Bronchial epithelial cell (primary cell): ENCODE data around the gene KLKB1. TPM values are rescaled to one million over a fixed set of nuclear protein-coding genes. Genes with fewer than 3 reads are reported as not detected.
"Not testable (repeated sequence)": the region's sequence is repeated elsewhere in the genome, so short reads cannot be mapped to it uniquely, and the experiment has no call there.

Experiments
- DNase-seq: peaks from one replicate; pipeline ENCODE4 v3.0.0-alpha.2; 2010; ENCODE audit warnings: low read depth
- FAIRE-seq: peaks from 2 replicates; lab custom pipeline; 2011; peaks lifted over from hg19 to GRCh38; lab: Jason Lieb, UNC
- H3K27me3 ChIP-seq: 2 replicates; pipeline ENCODE4 v1.5.1; 2011; ENCODE audit warnings: low read length; ENCODE audit not compliant: control insufficient read depth, insufficient read depth
- H3K36me3 ChIP-seq: 2 replicates; pipeline ENCODE4 v1.5.1; 2011; ENCODE audit warnings: low read length; ENCODE audit not compliant: control insufficient read depth, insufficient read depth
- H3K4me3 ChIP-seq: 2 replicates; pipeline ENCODE4 v1.5.1; 2011; ENCODE audit warnings: mild to moderate bottlenecking, low read depth, low read length, control low read depth
- total RNA-seq: library from RNA; depleted of rRNA; stranded (reverse); fragments of >200 nt; gene quantifications from 2 replicates; pipeline ENCODE4 v1.2.1, GENCODE V29; 2014
- TF ChIP-seq, protein P1 (sequence below): IDR thresholded peaks from 2 replicates; pipeline ENCODE4 v1.5.1; 2011; ENCODE audit warnings: mild to moderate bottlenecking, moderate library complexity, low read length, control low read depth, inconsistent platforms; ENCODE audit not compliant: insufficient read depth, severe bottlenecking

Gene KLKB1
- total RNA-seq, 1 donor from 2014 or later, result not detected

DNA sequence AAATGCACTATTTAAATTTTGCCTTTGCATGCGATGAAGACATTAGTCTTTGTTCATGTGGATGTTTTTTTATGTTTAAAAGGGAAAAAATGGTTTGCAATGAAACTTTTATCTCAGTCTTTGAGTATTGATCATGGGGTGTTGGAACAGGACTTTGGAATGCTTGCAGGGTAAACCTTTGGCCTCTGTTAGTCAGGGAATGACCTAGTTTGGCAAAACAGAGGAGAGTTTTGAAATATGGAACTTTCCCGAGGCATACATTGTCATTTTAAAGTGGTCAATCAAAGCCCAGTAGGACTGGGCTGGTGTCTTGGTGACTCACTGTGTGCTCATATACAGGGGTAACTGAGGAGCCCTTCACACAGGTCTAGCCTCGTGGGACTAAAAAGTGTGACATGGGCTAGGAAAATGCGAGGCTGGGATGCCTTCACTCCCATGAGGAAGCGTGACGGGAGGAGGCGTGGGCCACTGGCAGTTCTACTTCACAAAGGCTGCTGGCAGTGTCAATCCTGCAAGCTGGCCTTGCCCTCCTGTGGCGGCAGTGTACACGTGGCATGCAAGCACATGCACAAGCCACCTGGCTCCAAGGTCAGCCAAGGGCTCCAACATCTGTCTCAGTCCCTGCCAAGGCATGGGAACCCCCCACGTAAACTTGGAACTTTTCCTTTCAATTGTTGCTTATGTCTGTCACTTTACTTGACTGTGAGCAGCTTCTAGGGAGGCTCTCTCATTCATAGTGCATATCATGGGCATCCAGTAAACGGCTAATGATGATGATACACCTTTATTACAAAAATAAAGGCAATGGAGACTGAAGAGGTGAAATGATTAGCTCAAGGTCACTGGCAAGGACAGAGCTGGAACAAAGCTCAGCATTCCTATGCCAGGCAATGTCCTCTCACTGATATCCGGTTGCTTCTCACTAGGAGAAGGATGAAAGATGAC lies 33.5 kb downstream of the KLKB1 start:
- FAIRE-seq (no peak), DNase-seq (peak; percentile 22)
- H3K4me3 ChIP-seq, result no peak overlapping the region
- H3K27me3 ChIP-seq, result no peaks in the 10 kb centered on the region
- TF ChIP-seq, protein P1, sequence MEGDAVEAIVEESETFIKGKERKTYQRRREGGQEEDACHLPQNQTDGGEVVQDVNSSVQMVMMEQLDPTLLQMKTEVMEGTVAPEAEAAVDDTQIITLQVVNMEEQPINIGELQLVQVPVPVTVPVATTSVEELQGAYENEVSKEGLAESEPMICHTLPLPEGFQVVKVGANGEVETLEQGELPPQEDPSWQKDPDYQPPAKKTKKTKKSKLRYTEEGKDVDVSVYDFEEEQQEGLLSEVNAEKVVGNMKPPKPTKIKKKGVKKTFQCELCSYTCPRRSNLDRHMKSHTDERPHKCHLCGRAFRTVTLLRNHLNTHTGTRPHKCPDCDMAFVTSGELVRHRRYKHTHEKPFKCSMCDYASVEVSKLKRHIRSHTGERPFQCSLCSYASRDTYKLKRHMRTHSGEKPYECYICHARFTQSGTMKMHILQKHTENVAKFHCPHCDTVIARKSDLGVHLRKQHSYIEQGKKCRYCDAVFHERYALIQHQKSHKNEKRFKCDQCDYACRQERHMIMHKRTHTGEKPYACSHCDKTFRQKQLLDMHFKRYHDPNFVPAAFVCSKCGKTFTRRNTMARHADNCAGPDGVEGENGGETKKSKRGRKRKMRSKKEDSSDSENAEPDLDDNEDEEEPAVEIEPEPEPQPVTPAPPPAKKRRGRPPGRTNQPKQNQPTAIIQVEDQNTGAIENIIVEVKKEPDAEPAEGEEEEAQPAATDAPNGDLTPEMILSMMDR, result no peak
- no peaks in the 10 kb centered on the region for H3K36me3 ChIP-seq

DNA sequence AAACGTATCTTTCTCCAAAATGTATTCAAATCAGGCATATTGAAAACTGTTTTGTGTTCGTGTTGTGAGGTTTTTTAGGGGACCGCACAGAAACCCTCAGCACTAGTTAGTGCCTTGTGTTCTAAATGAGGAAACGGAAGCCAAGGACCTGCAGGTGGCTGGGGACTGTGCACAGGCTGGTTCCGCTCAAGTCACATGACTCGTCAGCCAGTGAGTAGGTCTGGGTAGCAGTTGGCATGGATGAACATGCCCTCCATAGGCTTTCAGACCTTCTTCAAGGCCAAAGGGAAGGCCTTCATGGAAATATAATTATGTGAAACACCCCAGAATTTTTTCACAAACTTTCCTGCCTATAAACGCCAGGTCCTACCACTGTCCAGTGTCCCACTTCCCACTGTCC lies 37.4 kb downstream of the KLKB1 start:
- DNase-seq, result no peak
- TF ChIP-seq, protein P1, result no peak
- no peaks in the 10 kb centered on the region for H3K36me3 ChIP-seq
- no peaks in the 10 kb centered on the region for H3K27me3 ChIP-seq
- H3K4me3 ChIP-seq, result no peak overlapping the region
- FAIRE-seq, result no peak

DNA sequence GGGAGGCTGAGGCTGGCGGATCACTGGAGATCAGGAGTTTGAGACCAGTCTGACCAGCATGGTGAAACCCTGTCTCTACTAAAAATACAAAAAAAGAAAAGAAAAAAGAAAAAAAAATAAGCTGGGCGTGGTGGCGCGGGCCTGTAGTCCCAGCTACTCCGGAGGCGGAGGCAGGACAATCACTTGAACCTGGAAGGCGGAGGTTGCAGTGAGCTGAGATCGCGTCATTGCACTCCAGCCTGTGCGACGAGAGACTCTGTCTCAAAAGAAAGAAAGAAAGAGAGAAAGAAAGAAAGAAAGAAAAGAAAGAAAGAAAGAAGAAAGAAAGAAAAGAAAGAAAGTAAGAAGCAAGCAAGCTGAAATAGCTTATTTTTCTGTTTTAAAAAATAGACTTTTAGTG lies 37.9 kb downstream of the KLKB1 start:
- not testable (repeated sequence) for DNase-seq, FAIRE-seq, H3K36me3 ChIP-seq, H3K27me3 ChIP-seq, H3K4me3 ChIP-seq

DNA sequence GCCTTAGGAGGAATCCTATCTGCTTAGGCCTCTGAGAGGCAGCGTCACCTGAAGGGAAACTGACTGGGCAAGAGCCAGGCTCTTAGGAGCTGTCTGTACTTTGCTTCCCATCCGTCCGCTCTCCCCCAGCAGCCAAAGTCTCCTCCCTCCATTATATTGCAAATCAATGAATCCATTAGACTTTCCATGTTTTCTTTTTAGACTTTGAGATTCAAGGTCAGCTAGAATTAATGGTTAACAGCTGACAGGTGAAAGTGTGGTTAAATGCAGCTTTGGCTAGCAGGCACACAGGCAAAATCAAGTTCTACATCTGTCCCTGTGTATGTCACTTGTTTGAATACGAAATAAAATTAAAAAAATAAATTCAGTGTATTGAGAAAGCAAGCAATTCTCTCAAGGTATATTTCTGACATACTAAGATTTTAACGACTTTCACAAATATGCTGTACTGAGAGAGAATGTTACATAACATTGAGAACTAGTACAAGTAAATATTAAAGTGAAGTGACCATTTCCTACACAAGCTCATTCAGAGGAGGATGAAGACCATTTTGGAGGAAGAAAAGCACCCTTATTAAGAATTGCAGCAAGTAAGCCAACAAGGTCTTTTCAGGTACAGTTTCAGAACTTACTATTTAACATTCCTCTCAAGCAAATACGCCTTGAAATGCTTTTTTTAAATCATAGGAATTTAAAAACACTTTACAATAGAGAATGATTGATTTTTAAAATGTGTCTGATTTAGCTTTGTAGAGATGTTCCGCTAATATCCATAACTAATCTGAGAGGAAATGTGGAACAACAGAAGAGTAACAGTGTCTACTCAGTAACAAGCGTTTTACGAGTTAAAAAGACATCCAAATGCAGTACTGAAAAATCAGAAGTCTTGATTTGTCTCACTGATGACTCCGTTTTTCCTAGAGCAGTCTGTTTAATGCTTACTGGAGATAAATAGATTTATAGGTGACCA lies 38.7 kb downstream of the KLKB1 start, which contains the start of gene F11:
Gene F11, plus strand, starts transcription at position 507 of the 970 bp plus-strand sequence. CDS start 948 bp downstream, outside the sequence.
- TF ChIP-seq, protein P1, result no peak
- H3K27me3 ChIP-seq, result no peaks in the 10 kb centered on the region
- no peak within 1 kb of the TSS for H3K4me3 ChIP-seq
- DNase-seq (no peak), FAIRE-seq (no peak)
- H3K36me3 ChIP-seq, result no peaks in the 10 kb centered on the region

DNA sequence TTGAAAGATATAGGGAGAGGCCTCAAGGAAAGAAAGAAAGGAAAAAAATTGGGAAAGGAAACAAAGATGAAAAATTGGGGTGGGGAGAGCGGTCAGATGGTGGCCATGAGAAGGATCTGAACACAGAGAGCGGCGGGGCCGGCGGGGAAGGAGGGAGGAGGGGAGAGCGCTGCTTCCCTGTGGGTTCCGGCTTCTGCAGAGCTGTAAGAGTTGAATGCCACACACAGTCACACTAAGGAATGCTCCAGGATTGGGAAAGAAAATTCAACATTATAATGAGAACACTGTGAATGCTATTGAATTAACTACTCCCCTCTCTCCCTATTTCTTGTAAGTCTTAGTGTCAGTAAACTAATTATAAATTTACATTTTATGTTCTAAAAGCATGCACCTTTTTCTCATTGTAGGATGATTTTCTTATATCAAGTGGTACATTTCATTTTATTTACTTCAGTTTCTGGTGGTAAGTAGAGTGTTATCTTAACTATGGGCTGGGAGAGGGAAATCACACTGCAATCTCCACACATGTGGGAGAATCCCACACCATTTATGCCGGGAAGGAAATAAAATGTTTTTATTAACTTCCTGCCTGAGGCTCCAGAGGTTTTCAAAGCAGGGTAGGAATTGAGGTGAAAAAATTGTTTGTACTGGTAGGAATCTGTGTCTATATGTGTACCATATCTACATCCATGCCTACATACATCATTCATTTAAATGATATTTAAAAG lies 39.6 kb downstream of the KLKB1 start:
- H3K27me3 ChIP-seq, result no peaks in the 10 kb centered on the region
- no peak for FAIRE-seq
- H3K4me3 ChIP-seq, result no peak overlapping the region

More for the DNA sequence above, 39.6 kb downstream of the KLKB1 start:
- no peak for DNase-seq
- TF ChIP-seq, protein P1, result no peak
- no peaks in the 10 kb centered on the region for H3K36me3 ChIP-seq
